ENCODE data around the gene PALLD. TPM values are rescaled to one million over a fixed set of nuclear protein-coding genes. Genes with fewer than 3 reads are reported as not detected.
"Not testable (repeated sequence)": the region's sequence is repeated elsewhere in the genome, so short reads cannot be mapped to it uniquely, and the experiment has no call there.

PALLD gene
- total and polyA plus RNA-seq, 12 donors: 30.3 to 203 (median 90.5) TPM

GRCh38 chr4:168797194-168797593 is 300.3 kb downstream of the PALLD start:
- Histone ChIP-seq H3K4me1 (replicated peaks in 1 of 2) (peaks cover 0 to 8% of the 10 kb centered on the region in 2 donors), H3K4me3 (no peak overlapping the region), H3K36me3 (replicated peaks in 1 of 2) (no peaks in the 10 kb centered on the region), H3K27me3 (no peaks in the 10 kb centered on the region), H3K27ac (no peak overlapping the region), H3K9me3 (replicated peaks in 1 of 3) (no peaks in the 10 kb centered on the region)
- intact Hi-C loops (cut with DNase I): no loop called here
- no peak for DNase-seq
- TF ChIP-seq CTCF (IDR thresholded peaks at IDR 0.05): no peak
- no peak for TF ChIP-seq POLR2A (IDR thresholded peaks at IDR 0.05)
- WGBS, 4 donors: 27 to 55% (median 48%) methylated on average over 4 of the region's 4 CpGs

GRCh38 chr4:168797738-168798375 is 301.0 kb downstream of the PALLD start:
- no peaks in the 10 kb centered on the region for H3K9me3 ChIP-seq (replicated peaks in 1 of 3)
- no peaks in the 10 kb centered on the region for H3K27me3 ChIP-seq
- WGBS, 4 donors: 60 to 83% (median 71%) methylated on average over 5 of the region's 5 CpGs
- no peaks in the 10 kb centered on the region for H3K36me3 ChIP-seq (replicated peaks in 1 of 2)
- no peak overlapping the region for H3K4me3 ChIP-seq
- TF ChIP-seq POLR2A (IDR thresholded peaks at IDR 0.05) (no peak), CTCF (IDR thresholded peaks at IDR 0.05) (no peak)
- intact Hi-C loops (cut with DNase I): no loop called here
- no peak for DNase-seq
- peaks cover 0 to 8% of the 10 kb centered on the region in 2 donors for H3K4me1 ChIP-seq (replicated peaks in 1 of 2)
- no peak overlapping the region for H3K27ac ChIP-seq

GRCh38 chr4:168800926-168801325 is 304.1 kb downstream of the PALLD start:
- 76 to 90% (median 88%) methylated on average over 2 of the region's 2 CpGs for WGBS, 4 donors
- no peak for DNase-seq

GRCh38 chr4:168802222-168802621 is 305.4 kb downstream of the PALLD start:
- no peak overlapping the region for H3K4me3 ChIP-seq
- WGBS, 4 donors: 91 to 96% (median 94%) methylated on average over 4 of the region's 4 CpGs

More at GRCh38 chr4:168800926-168801325, 304.1 kb downstream of the PALLD start:
- no peaks in the 10 kb centered on the region for H3K27me3 ChIP-seq
- no peak overlapping the region for H3K4me3 ChIP-seq
- no peaks in the 10 kb centered on the region for H3K9me3 ChIP-seq (replicated peaks in 1 of 3)
- H3K36me3 ChIP-seq (replicated peaks in 1 of 2): no peaks in the 10 kb centered on the region
- H3K27ac ChIP-seq: no peak overlapping the region
- intact Hi-C loops (cut with DNase I): no loop called here
- peaks cover 0 to 15% of the 10 kb centered on the region in 2 donors for H3K4me1 ChIP-seq (replicated peaks in 1 of 2)
- TF ChIP-seq CTCF (IDR thresholded peaks at IDR 0.05) (no peak), POLR2A (IDR thresholded peaks at IDR 0.05) (no peak)

GRCh38 chr4:168803052-168803451 is 306.2 kb downstream of the PALLD start:
- H3K27me3 ChIP-seq; H3K4me3 ChIP-seq; H3K9me3 ChIP-seq (replicated peaks in 1 of 3); H3K36me3 ChIP-seq (replicated peaks in 1 of 2); H3K4me1 ChIP-seq (replicated peaks in 1 of 2); H3K27ac ChIP-seq; intact Hi-C loops (cut with DNase I): not testable (repeated sequence)
- WGBS, 4 donors: 71 to 77% (median 73%) methylated on average over 5 of the region's 5 CpGs
- DNase-seq: peak in 3 of 7 donors; percentile 18 to 39 (median 28)

More at GRCh38 chr4:168802222-168802621, 305.4 kb downstream of the PALLD start:
- DNase-seq: no peak
- no peak overlapping the region for H3K27ac ChIP-seq
- no peak for TF ChIP-seq CTCF (IDR thresholded peaks at IDR 0.05)
- TF ChIP-seq POLR2A (IDR thresholded peaks at IDR 0.05): no peak
- peaks cover 0 to 10% of the 10 kb centered on the region in 2 donors for H3K4me1 ChIP-seq (replicated peaks in 1 of 2)
- H3K36me3 ChIP-seq (replicated peaks in 1 of 2): no peaks in the 10 kb centered on the region
- H3K27me3 ChIP-seq: no peaks in the 10 kb centered on the region
- intact Hi-C loops (cut with DNase I): no loop called here
- no peaks in the 10 kb centered on the region for H3K9me3 ChIP-seq (replicated peaks in 1 of 3)
